ENCODE results near the gene USP10. TPM values are rescaled to one million over a fixed set of nuclear protein-coding genes. Genes with fewer than 3 reads are reported as not detected.

USP10 gene
- total and polyA plus RNA-seq, 2 donors from 2014 or later: 36.8 to 79.5 TPM

DNA sequence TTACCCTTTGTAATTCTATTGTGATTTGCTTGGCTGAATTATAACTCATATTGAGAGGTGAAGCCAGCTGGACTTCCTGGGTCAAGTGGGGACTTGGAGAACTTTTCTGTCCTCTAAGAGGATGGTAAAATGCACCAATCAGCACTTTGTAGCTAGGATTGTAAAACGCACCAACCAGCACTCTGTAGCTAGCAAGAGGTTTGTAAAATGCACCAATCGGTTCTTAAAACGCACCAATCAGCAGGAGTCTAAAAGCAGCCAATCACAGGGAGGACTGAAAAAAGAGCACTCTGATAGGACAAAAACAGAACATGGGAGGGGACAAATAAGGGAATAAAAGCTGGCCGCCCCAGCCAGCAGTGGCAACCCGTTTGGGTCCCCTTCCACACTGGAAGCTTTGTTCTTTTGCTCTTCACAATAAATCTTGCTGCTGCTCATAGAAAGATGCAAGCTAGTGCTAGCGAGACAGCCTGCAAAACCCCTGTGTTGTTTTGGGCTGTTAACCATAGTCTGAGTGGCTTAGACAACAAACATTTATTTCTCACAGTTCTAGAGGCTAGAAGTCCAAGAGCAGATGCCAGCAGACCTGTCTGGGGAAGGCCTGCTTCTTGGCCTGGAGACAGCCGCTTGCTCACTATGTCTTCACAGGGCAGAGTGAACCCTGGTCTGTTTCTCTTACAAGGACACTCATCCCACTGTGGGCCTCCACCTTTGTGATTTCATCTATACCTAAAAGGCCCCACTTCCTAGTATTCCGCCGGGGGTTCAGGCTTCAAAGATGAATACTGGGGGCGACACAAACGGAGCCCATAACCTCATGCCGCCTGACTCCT lies 81.0 kb downstream of the USP10 start:
- Histone ChIP-seq H3K27me3 (ENCODE audit: control insufficient read depth, insufficient read depth, low read length) (no peaks in the 10 kb centered on the region), H3K9ac (ENCODE audit: low read length in 3 of 3) (no peak overlapping the region), H3K4me3 (ENCODE audit: low read length in 3 of 3) (no peak overlapping the region), H3K36me3 (ENCODE audit: control insufficient read depth in 2 of 3, insufficient read depth in 3 of 3, low read length in 3 of 3) (peaks cover under 1 to 15% (median 10%) of the 10 kb centered on the region in 3 donors), H3K27ac (ENCODE audit: low read depth in 2 of 2, low read length in 2 of 2) (no peak overlapping the region), H3K9me3 (ENCODE audit: control insufficient read depth in 2 of 3, insufficient read depth in 1 of 3, low read length in 3 of 3) (no peaks in the 10 kb centered on the region), H3K4me1 (ENCODE audit: control insufficient read depth in 2 of 3, insufficient read depth in 2 of 3, low read depth in 1 of 3, low read length in 3 of 3) (no peaks in the 10 kb centered on the region)
- FAIRE-seq (no peak), DNase-seq (no peak)
- TF ChIP-seq, protein P1, sequence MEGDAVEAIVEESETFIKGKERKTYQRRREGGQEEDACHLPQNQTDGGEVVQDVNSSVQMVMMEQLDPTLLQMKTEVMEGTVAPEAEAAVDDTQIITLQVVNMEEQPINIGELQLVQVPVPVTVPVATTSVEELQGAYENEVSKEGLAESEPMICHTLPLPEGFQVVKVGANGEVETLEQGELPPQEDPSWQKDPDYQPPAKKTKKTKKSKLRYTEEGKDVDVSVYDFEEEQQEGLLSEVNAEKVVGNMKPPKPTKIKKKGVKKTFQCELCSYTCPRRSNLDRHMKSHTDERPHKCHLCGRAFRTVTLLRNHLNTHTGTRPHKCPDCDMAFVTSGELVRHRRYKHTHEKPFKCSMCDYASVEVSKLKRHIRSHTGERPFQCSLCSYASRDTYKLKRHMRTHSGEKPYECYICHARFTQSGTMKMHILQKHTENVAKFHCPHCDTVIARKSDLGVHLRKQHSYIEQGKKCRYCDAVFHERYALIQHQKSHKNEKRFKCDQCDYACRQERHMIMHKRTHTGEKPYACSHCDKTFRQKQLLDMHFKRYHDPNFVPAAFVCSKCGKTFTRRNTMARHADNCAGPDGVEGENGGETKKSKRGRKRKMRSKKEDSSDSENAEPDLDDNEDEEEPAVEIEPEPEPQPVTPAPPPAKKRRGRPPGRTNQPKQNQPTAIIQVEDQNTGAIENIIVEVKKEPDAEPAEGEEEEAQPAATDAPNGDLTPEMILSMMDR (IDR thresholded peaks at IDR 0.05; ENCODE audit: borderline replicate concordance, extremely low read depth, insufficient read depth): no peak
- intact Hi-C loops (cut with DNase I): no loop called here

DNA sequence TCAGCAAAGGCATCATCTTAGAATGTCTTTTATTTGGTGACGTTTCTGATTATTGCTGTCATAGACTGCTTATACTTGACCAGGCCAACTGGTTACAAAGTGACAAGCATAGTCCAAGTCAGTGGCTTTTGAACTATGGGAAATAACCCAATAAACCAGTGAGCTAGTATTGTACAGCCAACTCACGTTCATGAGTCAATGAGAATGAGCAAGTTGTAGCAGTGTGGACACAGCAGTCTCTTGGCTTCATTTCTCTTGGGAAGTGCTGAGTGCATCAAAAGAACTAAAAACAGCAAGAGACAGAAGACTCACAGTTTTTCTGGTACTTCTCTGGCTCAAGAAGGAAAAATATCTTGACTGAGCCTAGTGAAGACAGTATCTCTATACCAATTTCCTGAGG lies 83.0 kb downstream of the USP10 start:
- Histone ChIP-seq H3K4me1 (ENCODE audit: control insufficient read depth in 2 of 3, insufficient read depth in 2 of 3, low read depth in 1 of 3, low read length in 3 of 3) (peaks cover 0 to 6% (median 0%) of the 10 kb centered on the region in 3 donors), H3K36me3 (ENCODE audit: control insufficient read depth in 2 of 3, insufficient read depth in 3 of 3, low read length in 3 of 3) (peaks cover 0 to 7% (median 4%) of the 10 kb centered on the region in 3 donors), H3K9me3 (ENCODE audit: control insufficient read depth in 2 of 3, insufficient read depth in 1 of 3, low read length in 3 of 3) (no peaks in the 10 kb centered on the region), H3K27me3 (ENCODE audit: control insufficient read depth, insufficient read depth, low read length) (no peaks in the 10 kb centered on the region), H3K4me3 (ENCODE audit: low read length in 3 of 3) (no peak overlapping the region), H3K9ac (ENCODE audit: low read length in 3 of 3) (no peak overlapping the region), H3K27ac (ENCODE audit: low read depth in 2 of 2, low read length in 2 of 2) (no peak overlapping the region)
- intact Hi-C loops (cut with DNase I): no loop called here
- TF ChIP-seq, protein P1 (IDR thresholded peaks at IDR 0.05; ENCODE audit: borderline replicate concordance, extremely low read depth, insufficient read depth): no peak
- DNase-seq: no peak
- FAIRE-seq: no peak

DNA sequence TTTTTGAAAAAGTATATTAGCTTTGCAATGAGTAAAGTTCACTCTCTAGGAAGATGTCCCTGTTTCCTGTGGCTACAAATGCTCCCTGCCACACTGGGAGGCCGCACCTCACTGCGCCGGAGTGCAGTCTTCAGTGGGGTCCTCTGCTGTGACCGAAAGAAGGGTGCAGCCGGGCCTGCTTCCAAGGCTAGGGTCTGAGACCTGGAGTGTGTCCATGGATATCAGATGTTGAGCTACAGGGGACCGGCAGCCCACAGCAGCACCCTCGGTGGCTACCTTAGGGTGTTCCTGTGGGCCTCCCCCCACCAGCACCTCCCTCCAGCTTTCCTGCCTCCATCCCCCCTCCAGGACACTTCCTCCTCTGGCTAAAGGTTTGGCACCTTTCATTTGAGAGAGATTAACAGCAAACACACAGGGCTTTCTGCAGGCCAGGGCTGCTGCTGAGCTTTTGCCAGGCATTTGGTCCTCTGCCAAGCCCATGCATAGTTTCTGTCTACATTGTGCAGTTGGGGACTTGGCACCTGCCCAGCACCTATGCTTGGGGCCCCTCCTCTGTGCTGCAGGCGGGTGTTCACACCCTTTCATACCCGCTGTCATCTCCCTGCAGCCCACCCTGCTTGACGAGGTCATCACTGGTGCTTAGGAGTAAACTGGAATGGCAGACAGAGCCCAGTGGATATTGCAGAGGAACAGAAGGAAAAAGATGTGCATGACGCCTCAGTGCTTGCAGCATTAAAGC lies 86.2 kb downstream of the USP10 start:
- Histone ChIP-seq H3K27ac (ENCODE audit: low read depth in 2 of 2, low read length in 2 of 2) (no peak overlapping the region), H3K9ac (ENCODE audit: low read length in 3 of 3) (no peak overlapping the region), H3K27me3 (ENCODE audit: control insufficient read depth, insufficient read depth, low read length) (no peaks in the 10 kb centered on the region), H3K36me3 (ENCODE audit: control insufficient read depth in 2 of 3, insufficient read depth in 3 of 3, low read length in 3 of 3) (no peaks in the 10 kb centered on the region), H3K9me3 (ENCODE audit: control insufficient read depth in 2 of 3, insufficient read depth in 1 of 3, low read length in 3 of 3) (no peaks in the 10 kb centered on the region), H3K4me1 (ENCODE audit: control insufficient read depth in 2 of 3, insufficient read depth in 2 of 3, low read depth in 1 of 3, low read length in 3 of 3) (peaks cover 0 to 6% (median 0%) of the 10 kb centered on the region in 3 donors), H3K4me3 (ENCODE audit: low read length in 3 of 3) (no peak overlapping the region)
- TF ChIP-seq, protein P1 (IDR thresholded peaks at IDR 0.05; ENCODE audit: borderline replicate concordance, extremely low read depth, insufficient read depth): no peak
- FAIRE-seq: no peak
- DNase-seq: peak in 4 of 5 donors; percentile 43 to 62 (median 59)
- intact Hi-C loops (cut with DNase I): no loop called here
